H9 (cell line): ENCODE measurements around the gene PRSS16. TPM values are rescaled to one million over a fixed set of nuclear protein-coding genes. Genes with fewer than 3 reads are reported as not detected.
A peak's percentile ranks its signal among the peaks of the same experiment; 100 is the strongest.

Experiments
- DNase-seq: peaks from one replicate; pipeline ENCODE4 v3.0.0-alpha.2; 2017
- H2AFZ ChIP-seq: one replicate; pipeline ENCODE4 v1.6.1; 2013; ENCODE audit warnings: mild to moderate bottlenecking, low read length, control low read depth, moderate library complexity
- H2AK5ac ChIP-seq: 2 replicates; pipeline ENCODE4 v1.6.1; 2013; ENCODE audit warnings: low read length, control low read depth, mixed read lengths; ENCODE audit not compliant: insufficient read length
- H2BK120ac ChIP-seq: one replicate; pipeline ENCODE4 v1.6.1; 2013; ENCODE audit warnings: low read depth, mild to moderate bottlenecking, low read length, control low read depth, inconsistent platforms; ENCODE audit not compliant: poor library complexity, severe bottlenecking
- H2BK12ac ChIP-seq: 2 replicates; pipeline ENCODE4 v1.6.1; 2013; ENCODE audit warnings: low read length, control low read depth, mixed read lengths, low read depth; ENCODE audit not compliant: insufficient read length
- H2BK15ac ChIP-seq: 2 replicates; pipeline ENCODE4 v1.6.1; 2013; ENCODE audit warnings: low read depth, low read length, control low read depth
- H2BK20ac ChIP-seq: one replicate; pipeline ENCODE4 v1.6.1; 2013; ENCODE audit warnings: low read depth, mild to moderate bottlenecking, low read length, control low read depth, inconsistent platforms; ENCODE audit not compliant: poor library complexity, severe bottlenecking
- H2BK5ac ChIP-seq: 2 replicates; pipeline ENCODE4 v1.6.1; 2013; ENCODE audit warnings: low read length, control low read depth, mixed read lengths; ENCODE audit not compliant: insufficient read length
- H3K14ac ChIP-seq: 2 replicates; pipeline ENCODE4 v1.6.1; 2013; ENCODE audit warnings: low read length, control low read depth; ENCODE audit not compliant: insufficient read depth
- H3K18ac ChIP-seq: 2 replicates; pipeline ENCODE4 v1.6.1; 2013; ENCODE audit warnings: low read depth, mild to moderate bottlenecking, mixed read lengths, low read length, control low read depth; ENCODE audit not compliant: insufficient read length
- H3K23ac ChIP-seq: 2 replicates; pipeline ENCODE4 v1.6.1; 2013; ENCODE audit warnings: low read length, control low read depth, mixed read lengths, low read depth; ENCODE audit not compliant: insufficient read length
- H3K23me2 ChIP-seq: 2 replicates; pipeline ENCODE4 v1.6.1; 2013; ENCODE audit warnings: low read depth, mild to moderate bottlenecking, mixed read lengths, low read length, control low read depth; ENCODE audit not compliant: insufficient read length, poor library complexity, severe bottlenecking
- H3K27ac ChIP-seq: 2 replicates; pipeline ENCODE4 v1.5.1; 2013; ENCODE audit warnings: low read length, control low read depth, mixed read lengths, low read depth; ENCODE audit not compliant: insufficient read length
- H3K27me3 ChIP-seq: 2 replicates; pipeline ENCODE4 v1.6.1; 2013; ENCODE audit warnings: low read length, control low read depth, inconsistent platforms; ENCODE audit not compliant: insufficient read depth
- H3K4ac ChIP-seq: 2 replicates; pipeline ENCODE4 v1.6.1; 2013; ENCODE audit warnings: low read depth, mild to moderate bottlenecking, control low read depth, inconsistent platforms, low read length, moderate library complexity
- H3K4me1 ChIP-seq: 2 replicates; pipeline ENCODE4 v1.6.1; 2013; ENCODE audit warnings: low read length, control low read depth, inconsistent platforms; ENCODE audit not compliant: insufficient read depth
- H3K4me2 ChIP-seq: 2 replicates; pipeline ENCODE4 v1.6.1; 2013; ENCODE audit warnings: low read length, control low read depth, mixed read lengths; ENCODE audit not compliant: insufficient read length, insufficient read depth
- H3K56ac ChIP-seq: 2 replicates; pipeline ENCODE4 v1.6.1; 2013; ENCODE audit warnings: low read depth, mild to moderate bottlenecking, mixed read lengths, low read length, control low read depth; ENCODE audit not compliant: insufficient read length
- H3K79me1 ChIP-seq: 2 replicates; pipeline ENCODE4 v1.6.1; 2013; ENCODE audit warnings: low read depth, mild to moderate bottlenecking, moderate library complexity, low read length, control low read depth, inconsistent platforms; ENCODE audit not compliant: insufficient read depth, poor library complexity, severe bottlenecking
- H3K79me2 ChIP-seq: 2 replicates; pipeline ENCODE4 v1.6.1; 2013; ENCODE audit warnings: low read length, control low read depth, inconsistent platforms; ENCODE audit not compliant: insufficient read depth
- H3K9ac ChIP-seq: 2 replicates; pipeline ENCODE4 v1.6.1; 2013; ENCODE audit warnings: low read length, control low read depth, mixed read lengths; ENCODE audit not compliant: insufficient read length; ENCODE audit errors: extremely low read depth
- H3K9me3 ChIP-seq: one replicate; pipeline ENCODE4 v1.6.1; 2013; ENCODE audit warnings: low read depth, low read length, inconsistent platforms; ENCODE audit not compliant: control insufficient read depth
- H3T11ph ChIP-seq: one replicate; pipeline ENCODE4 v1.6.1; 2013; ENCODE audit warnings: mild to moderate bottlenecking, low read length, control low read depth, inconsistent platforms
- H4K20me1 ChIP-seq: one replicate; pipeline ENCODE4 v1.6.1; 2013; ENCODE audit not compliant: control insufficient read depth, insufficient read length, insufficient read depth
- H4K5ac ChIP-seq: 2 replicates; pipeline ENCODE4 v1.6.1; 2013; ENCODE audit warnings: low read depth, mild to moderate bottlenecking, mixed read lengths, low read length, control low read depth; ENCODE audit not compliant: insufficient read length
- H4K8ac ChIP-seq: replicated peaks from 2 replicates; pipeline ENCODE4 v1.6.1; 2013; ENCODE audit warnings: low read length, control low read depth, mixed read lengths, low read depth; ENCODE audit not compliant: insufficient read length
- H4K91ac ChIP-seq: 2 replicates; pipeline ENCODE4 v1.6.1; 2013; ENCODE audit warnings: low read depth, mild to moderate bottlenecking, moderate library complexity, mixed read lengths, low read length, control low read depth; ENCODE audit not compliant: insufficient read length
- H3K27ac Mint-ChIP-seq, 3 experiments: 2 replicates in 2 of 3; 3 replicates in 1 of 3; pipeline ENCODE4 v1.8.0; 2020 to 2021; ENCODE audit warnings: mixed read lengths in 3 of 3, mild to moderate bottlenecking in 1 of 3, moderate library complexity in 1 of 3
- H3K27me3 Mint-ChIP-seq: 2 replicates; pipeline ENCODE4 v1.8.0; 2021; ENCODE audit warnings: low read depth, mild to moderate bottlenecking, moderate library complexity, mixed read lengths
- H3K36me3 Mint-ChIP-seq, 3 experiments: 2 replicates in 2 of 3; 3 replicates in 1 of 3; pipeline ENCODE4 v1.8.0; 2020 to 2021; ENCODE audit warnings: low read depth in 3 of 3, mixed read lengths in 3 of 3; ENCODE audit not compliant: insufficient read depth in 1 of 3
- H3K4me1 Mint-ChIP-seq, 2 experiments: 2 replicates each; pipeline ENCODE4 v1.8.0; 2020; ENCODE audit warnings: mixed read lengths in 2 of 2
- H3K4me3 Mint-ChIP-seq, 2 experiments: 2 replicates in 1 of 2; 3 replicates in 1 of 2; pipeline ENCODE4 v1.8.0; 2020 to 2021; ENCODE audit warnings: mild to moderate bottlenecking in 2 of 2, mixed read lengths in 2 of 2, moderate library complexity in 1 of 2
- H3K9me3 Mint-ChIP-seq, 2 experiments: 2 replicates in 1 of 2; 3 replicates in 1 of 2; pipeline ENCODE4 v1.8.0; 2020; ENCODE audit warnings: mild to moderate bottlenecking in 2 of 2, mixed read lengths in 2 of 2, moderate library complexity in 1 of 2
- WGBS: extraction: QIAGEN DNeasy Blood & Tissue Kit; methylation state at CpG from one replicate; pipeline ENCODE4 v1.1.7; 2013; ENCODE audit warnings: missing lambda C conversion rate, low lambda C conversion rate, mixed read lengths; ENCODE audit not compliant: insufficient read length; ENCODE audit errors: extremely low coverage; 5-methylcytosine and 5-hydroxymethylcytosine counted together
- total RNA-seq: library from RNA; stranded (reverse); gene quantifications from 2 replicates; pipeline ENCODE4 v1.2.1, GENCODE V29; 2021
- TF ChIP-seq, protein P1 (sequence below): fragments of 200-600 bp; sonication (generic); conservative IDR thresholded peaks from 3 replicates; pipeline ENCODE4 v1.8.0; 2021; ENCODE audit warnings: antibody characterized with exemption, mild to moderate bottlenecking

PRSS16 gene
- total RNA-seq, 1 experiment from 2014 or later = 14.8 TPM

DNA sequence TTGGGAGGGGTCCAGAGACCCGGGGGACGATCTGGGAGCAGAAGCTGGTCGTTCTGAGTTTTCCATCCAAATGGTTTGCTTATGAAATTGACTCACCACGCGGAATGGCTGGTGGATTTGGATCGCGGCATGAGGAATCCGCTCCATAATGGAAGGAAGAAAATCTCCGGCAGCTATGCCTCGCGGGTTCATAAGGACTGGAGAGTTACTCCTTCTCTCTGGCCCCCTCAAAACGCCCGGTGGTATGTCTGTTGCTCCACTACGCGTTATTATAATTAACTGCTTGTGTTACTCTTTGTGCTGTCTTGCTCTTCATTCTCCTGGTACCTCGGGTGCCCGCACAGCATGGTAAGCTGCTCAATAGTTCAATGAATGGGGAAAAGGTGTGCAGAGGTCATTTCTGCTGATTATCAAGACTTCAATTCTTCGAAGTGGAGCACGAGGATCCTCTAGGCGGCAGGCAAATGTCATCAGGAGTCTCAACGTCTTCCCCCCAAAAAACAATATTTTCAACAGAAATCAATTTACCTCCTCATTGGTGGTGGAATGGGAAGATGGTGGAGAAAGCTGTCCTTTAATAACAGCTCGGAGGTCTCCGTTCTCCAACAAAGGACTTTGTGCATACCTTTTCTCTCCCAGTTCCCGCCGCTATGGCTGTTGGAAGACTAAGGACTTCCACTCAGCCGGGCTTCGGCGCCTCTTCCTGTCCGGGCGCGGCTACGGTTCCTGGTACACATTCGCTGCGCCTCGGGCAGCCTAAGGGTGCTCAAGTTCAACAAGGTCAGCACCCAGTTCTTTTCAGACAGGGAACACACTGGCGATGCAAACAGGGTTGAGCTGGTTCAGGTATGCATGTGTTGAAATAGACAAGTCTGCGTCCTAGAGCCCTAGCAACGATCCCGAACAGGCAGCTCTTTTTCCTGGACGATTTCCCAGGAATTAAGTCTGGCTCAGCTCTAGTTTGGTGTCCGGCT, 9.2 kb upstream of the PRSS16 start:
- Histone ChIP-seq H3T11ph (no peak overlapping the region), H3K27ac (no peak overlapping the region), H3K79me1 (no peaks in the 10 kb centered on the region), H4K91ac (no peak overlapping the region), H2BK120ac (no peak overlapping the region), H2BK20ac (no peak overlapping the region), H3K56ac (no peak overlapping the region), H3K9ac (peak overlapping the region; percentile 11), H3K4ac (no peak overlapping the region), H3K18ac (peak overlapping the region; percentile 58), H3K79me2 (no peaks in the 10 kb centered on the region), H4K20me1 (no peaks in the 10 kb centered on the region), H3K23ac (no peak overlapping the region), H3K14ac (peak overlapping the region; percentile 40), H4K8ac (no peak overlapping the region), H2BK12ac (no peak overlapping the region), H3K4me1 (no peaks in the 10 kb centered on the region; the same call in 1 of the 2 replicates), H3K27me3 (no peaks in the 10 kb centered on the region), H3K9me3 (no peaks in the 10 kb centered on the region), H2AK5ac (no peak overlapping the region), H2BK5ac (no peak overlapping the region), H3K23me2 (peaks cover 11% of the 10 kb centered on the region), H3K4me2 (peak overlapping the region; percentile 63), H2AFZ (peak overlapping the region; percentile 72), H4K5ac (no peak overlapping the region), H2BK15ac (no peak overlapping the region)
- TF ChIP-seq, protein P1, sequence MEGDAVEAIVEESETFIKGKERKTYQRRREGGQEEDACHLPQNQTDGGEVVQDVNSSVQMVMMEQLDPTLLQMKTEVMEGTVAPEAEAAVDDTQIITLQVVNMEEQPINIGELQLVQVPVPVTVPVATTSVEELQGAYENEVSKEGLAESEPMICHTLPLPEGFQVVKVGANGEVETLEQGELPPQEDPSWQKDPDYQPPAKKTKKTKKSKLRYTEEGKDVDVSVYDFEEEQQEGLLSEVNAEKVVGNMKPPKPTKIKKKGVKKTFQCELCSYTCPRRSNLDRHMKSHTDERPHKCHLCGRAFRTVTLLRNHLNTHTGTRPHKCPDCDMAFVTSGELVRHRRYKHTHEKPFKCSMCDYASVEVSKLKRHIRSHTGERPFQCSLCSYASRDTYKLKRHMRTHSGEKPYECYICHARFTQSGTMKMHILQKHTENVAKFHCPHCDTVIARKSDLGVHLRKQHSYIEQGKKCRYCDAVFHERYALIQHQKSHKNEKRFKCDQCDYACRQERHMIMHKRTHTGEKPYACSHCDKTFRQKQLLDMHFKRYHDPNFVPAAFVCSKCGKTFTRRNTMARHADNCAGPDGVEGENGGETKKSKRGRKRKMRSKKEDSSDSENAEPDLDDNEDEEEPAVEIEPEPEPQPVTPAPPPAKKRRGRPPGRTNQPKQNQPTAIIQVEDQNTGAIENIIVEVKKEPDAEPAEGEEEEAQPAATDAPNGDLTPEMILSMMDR = peak; percentile 33; the same call in 1 of the 3 replicates
- H3K4me1 Mint-ChIP-seq = peaks cover 21 to 25% of the 10 kb centered on the region in 2 experiments
- WGBS = no CpG with 5 or more reads among the region's 41 CpGs
- H3K27me3 Mint-ChIP-seq = peaks cover 18% of the 10 kb centered on the region
- H3K27ac Mint-ChIP-seq = peak overlapping the region in 2 of 3 experiments; percentile 27 to 70; a peak in 3 of 7 replicates
- peaks cover 0 to 3% of the 10 kb centered on the region in 2 experiments; a peak in 1 of 5 replicates for H3K9me3 Mint-ChIP-seq
- peak overlapping the region; percentile 75 to 84 for H3K4me3 Mint-ChIP-seq
- H3K36me3 Mint-ChIP-seq = no peaks in the 10 kb centered on the region
- DNase-seq = peak; percentile 62
